Kidney (tissue), 14 donors: ENCODE measurements around the gene ST3GAL3. TPM values are rescaled to one million over a fixed set of nuclear protein-coding genes. Genes with fewer than 3 reads are reported as not detected.
A peak's percentile ranks its signal among the peaks of the same experiment; 100 is the strongest.

ENCODE experiments used
- DNase-seq, 5 donors: peaks; one replicate each; pipeline ENCODE4 v3.0.0-alpha.2; 2013 to 2020
- FAIRE-seq: peaks from 2 replicates; lab custom pipeline; 2012; peaks lifted over from hg19 to GRCh38; lab: Jason Lieb, UNC
- H3K27ac ChIP-seq, 2 donors: one replicate each; pipeline ENCODE4 v1.7.0; 2013; ENCODE audit warnings: low read depth in 2 of 2, low read length in 2 of 2, inconsistent platforms in 1 of 2
- H3K27me3 ChIP-seq: one replicate; pipeline ENCODE4 v1.7.1; 2013; ENCODE audit warnings: low read length, inconsistent platforms; ENCODE audit not compliant: control insufficient read depth, insufficient read depth
- H3K36me3 ChIP-seq, 3 donors: one replicate each; pipeline versions ENCODE4 v1.7.0 to v1.7.1; 2013; ENCODE audit warnings: low read length in 3 of 3, control low read depth in 1 of 3, inconsistent platforms in 1 of 3; ENCODE audit not compliant: insufficient read depth in 3 of 3, control insufficient read depth in 2 of 3
- H3K4me1 ChIP-seq, 3 donors: one replicate each; pipeline versions ENCODE4 v1.7.0 to v1.7.1; 2013; ENCODE audit warnings: low read length in 3 of 3, inconsistent platforms in 1 of 3, low read depth in 1 of 3; ENCODE audit not compliant: control insufficient read depth in 2 of 3, insufficient read depth in 2 of 3
- H3K4me3 ChIP-seq, 3 donors: one replicate each; pipeline versions ENCODE4 v1.7.0 to v1.8.1; 2013; ENCODE audit warnings: low read length in 3 of 3, control low read depth in 1 of 3, inconsistent platforms in 1 of 3
- H3K9ac ChIP-seq, 3 donors: one replicate each; pipeline versions ENCODE4 v1.7.0 to v1.7.1; 2013; ENCODE audit warnings: low read length in 3 of 3, control low read depth in 1 of 3, inconsistent platforms in 1 of 3
- H3K9me3 ChIP-seq, 3 donors: one replicate each; pipeline versions ENCODE4 v1.7.0 to v1.7.1; 2013; ENCODE audit warnings: low read length in 3 of 3, control low read depth in 1 of 3, inconsistent platforms in 1 of 3; ENCODE audit not compliant: control insufficient read depth in 2 of 3, insufficient read depth in 1 of 3
- intact Hi-C: fragments of 100-400 bp; cut with DNase I; formaldehyde crosslinking; loops from one replicate; pipeline ENCODE4 v1.11.1; 2022
- polyA plus RNA-seq: library from polyadenylated mRNA; stranded (reverse); fragments of 350-450 nt; fragmentation: Illumina TruSeq; extraction: RNeasy Lipid Tissue Mini Kit (QIAGEN cat#74804); gene quantifications from one replicate; pipeline ENCODE4 v1.2.3, GENCODE V29; 2014; ENCODE audit warnings: low read depth, low replicate concordance; ENCODE audit not compliant: insufficient read depth
- total RNA-seq: library from RNA; stranded (reverse); fragmentation: NEBNext Ultra II Directional; extraction: Animal tissue kit (Norgen Biotek cat#: 25700); gene quantifications from one replicate; pipeline ENCODE4 v1.2.1, GENCODE V29; 2021
- TF ChIP-seq, protein P1 (sequence below): IDR thresholded peaks from 3 replicates; pipeline ENCODE4 v1.5.1; 2012; ENCODE audit warnings: mild to moderate bottlenecking, moderate library complexity, borderline replicate concordance; ENCODE audit not compliant: insufficient read depth; ENCODE audit errors: extremely low read depth
- donor health status: control.
- donor health status: control.
- donor health status: control.
- donor health status: control.
- donor health status: control.
- donor health status: DM: yes; HTN: yes; CAD: no.
- donor health status: Normal renal cell carcinoma (clear cell type).

The ST3GAL3 gene
- total and polyA plus RNA-seq, 2 donors from 2014 or later = 15.3 to 21.3 TPM

DNA sequence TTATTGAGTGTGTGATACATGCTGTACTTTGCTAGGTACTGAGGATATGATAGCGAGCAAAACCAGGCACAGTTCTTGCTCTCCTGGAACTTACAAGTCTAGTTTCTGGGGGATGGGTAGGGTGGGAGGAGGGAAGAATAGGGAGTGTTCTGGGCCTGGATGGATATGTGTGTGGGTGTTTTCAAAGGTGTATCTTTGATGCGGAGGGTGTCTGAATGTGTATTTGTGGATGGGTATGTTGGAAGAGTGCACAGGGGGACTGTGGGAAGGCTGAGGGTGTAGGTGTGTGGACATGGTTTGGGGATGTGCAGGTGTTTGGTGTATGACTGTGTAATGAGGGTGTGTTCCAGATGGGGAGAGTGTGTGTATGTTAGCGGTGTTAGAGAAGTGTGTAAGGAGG lies 258.0 kb downstream of the ST3GAL3 start:
- DNase-seq = no peak
- Histone ChIP-seq H3K27me3 (no peaks in the 10 kb centered on the region), H3K4me1 (peaks cover 0 to 4% (median 3%) of the 10 kb centered on the region in 3 donors), H3K9me3 (no peaks in the 10 kb centered on the region), H3K4me3 (no peak overlapping the region), H3K27ac (no peak overlapping the region), H3K9ac (no peak overlapping the region), H3K36me3 (peaks cover 2 to 44% (median 23%) of the 10 kb centered on the region in 3 donors)
- TF ChIP-seq, protein P1, sequence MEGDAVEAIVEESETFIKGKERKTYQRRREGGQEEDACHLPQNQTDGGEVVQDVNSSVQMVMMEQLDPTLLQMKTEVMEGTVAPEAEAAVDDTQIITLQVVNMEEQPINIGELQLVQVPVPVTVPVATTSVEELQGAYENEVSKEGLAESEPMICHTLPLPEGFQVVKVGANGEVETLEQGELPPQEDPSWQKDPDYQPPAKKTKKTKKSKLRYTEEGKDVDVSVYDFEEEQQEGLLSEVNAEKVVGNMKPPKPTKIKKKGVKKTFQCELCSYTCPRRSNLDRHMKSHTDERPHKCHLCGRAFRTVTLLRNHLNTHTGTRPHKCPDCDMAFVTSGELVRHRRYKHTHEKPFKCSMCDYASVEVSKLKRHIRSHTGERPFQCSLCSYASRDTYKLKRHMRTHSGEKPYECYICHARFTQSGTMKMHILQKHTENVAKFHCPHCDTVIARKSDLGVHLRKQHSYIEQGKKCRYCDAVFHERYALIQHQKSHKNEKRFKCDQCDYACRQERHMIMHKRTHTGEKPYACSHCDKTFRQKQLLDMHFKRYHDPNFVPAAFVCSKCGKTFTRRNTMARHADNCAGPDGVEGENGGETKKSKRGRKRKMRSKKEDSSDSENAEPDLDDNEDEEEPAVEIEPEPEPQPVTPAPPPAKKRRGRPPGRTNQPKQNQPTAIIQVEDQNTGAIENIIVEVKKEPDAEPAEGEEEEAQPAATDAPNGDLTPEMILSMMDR = no peak
- no peak for FAIRE-seq
- intact Hi-C loops = no loop called here

GRCh38 chr1:43968348-43968948 lies 261.1 kb downstream of the ST3GAL3 start:
- peaks cover 0 to 19% (median 8%) of the 10 kb centered on the region in 3 donors for H3K36me3 ChIP-seq
- intact Hi-C loops = no loop called here
- no peak overlapping the region for H3K9ac ChIP-seq
- DNase-seq = peak in 3 of 5 donors; percentile 46 to 63 (median 55)
- FAIRE-seq = no peak
- no peaks in the 10 kb centered on the region for H3K27me3 ChIP-seq
- H3K4me3 ChIP-seq = no peak overlapping the region
- H3K4me1 ChIP-seq = peaks cover 0 to 13% (median 8%) of the 10 kb centered on the region in 3 donors
- H3K27ac ChIP-seq = no peak overlapping the region
- no peaks in the 10 kb centered on the region for H3K9me3 ChIP-seq
- TF ChIP-seq, protein P1 = no peak

DNA sequence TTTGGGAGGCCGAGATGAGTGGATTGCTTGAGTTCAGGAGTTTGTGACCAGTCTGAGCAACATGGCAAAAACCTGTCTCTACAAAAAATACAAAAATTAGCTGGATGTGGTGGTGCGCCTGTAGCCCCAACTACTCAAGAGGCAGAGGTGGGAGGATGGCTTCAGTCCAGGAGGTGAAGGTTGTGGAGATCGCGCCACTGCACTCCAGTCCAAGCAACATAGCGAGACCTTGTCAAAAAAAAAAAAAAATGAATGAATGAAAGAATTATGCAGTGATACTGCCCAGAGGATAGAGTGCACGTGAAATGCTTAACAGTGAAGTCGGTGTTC lies 262.0 kb downstream of the ST3GAL3 start:
- H3K27me3 ChIP-seq = no peaks in the 10 kb centered on the region
- H3K36me3 ChIP-seq = peaks cover 0 to 17% (median 7%) of the 10 kb centered on the region in 3 donors
- no peaks in the 10 kb centered on the region for H3K9me3 ChIP-seq
- FAIRE-seq (no peak), DNase-seq (no peak)
- intact Hi-C loops = no loop called here
- H3K4me1 ChIP-seq = peaks cover 0 to 19% (median 8%) of the 10 kb centered on the region in 3 donors
- peak overlapping the region; percentile 13 to 92 (median 83) for H3K4me3 ChIP-seq
- no peak overlapping the region for H3K9ac ChIP-seq
- no peak overlapping the region for H3K27ac ChIP-seq
- TF ChIP-seq, protein P1 = no peak
